Loucy (cell line): Measurements from ENCODE around the gene TOGARAM2.

ENCODE experiments used
- H2AFZ ChIP-seq: fragments of 200-600 bp; sonication (generic); 2 replicates; pipeline ENCODE4 v1.6.0; 2016; ENCODE audit warnings: antibody characterized with exemption, mild to moderate bottlenecking, low read length, moderate library complexity
- H3F3A ChIP-seq: fragments of 200-600 bp; 2 replicates; pipeline ENCODE4 v1.6.0; 2016; ENCODE audit warnings: antibody characterized with exemption, low read depth, mild to moderate bottlenecking
- H3K27me3 ChIP-seq: fragments of 200-600 bp; sonication (generic); 2 replicates; pipeline ENCODE4 v1.6.1; 2014; ENCODE audit warnings: low read length, mild to moderate bottlenecking; ENCODE audit not compliant: insufficient read depth, poor library complexity, severe bottlenecking
- H3K36me3 ChIP-seq: fragments of 200-600 bp; sonication (generic); 2 replicates; pipeline ENCODE4 v1.6.1; 2016; ENCODE audit warnings: low read length; ENCODE audit not compliant: insufficient read depth
- H3K4me1 ChIP-seq: fragments of 200-600 bp; sonication (generic); 2 replicates; pipeline ENCODE4 v1.5.1; 2014; ENCODE audit warnings: low read length, mild to moderate bottlenecking; ENCODE audit not compliant: insufficient read depth, poor library complexity, severe bottlenecking
- H3K4me2 ChIP-seq: fragments of 200-600 bp; sonication (generic); 2 replicates; pipeline ENCODE4 v1.6.0; 2014; ENCODE audit warnings: antibody characterized with exemption, low read length, low read depth, mild to moderate bottlenecking; ENCODE audit not compliant: poor library complexity, severe bottlenecking
- H3K4me3 ChIP-seq: fragments of 200-600 bp; sonication (generic); 2 replicates; pipeline ENCODE4 v1.5.1; 2014; ENCODE audit warnings: low read length, mild to moderate bottlenecking, mixed read lengths; ENCODE audit not compliant: poor library complexity, severe bottlenecking
- H3K79me2 ChIP-seq: fragments of 200-600 bp; sonication (generic); 2 replicates; pipeline ENCODE4 v1.6.1; 2014; ENCODE audit warnings: low read length; ENCODE audit not compliant: insufficient read depth
- H3K9ac ChIP-seq: fragments of 200-600 bp; sonication (generic); 2 replicates; pipeline ENCODE4 v1.6.0; 2014; ENCODE audit warnings: mild to moderate bottlenecking, low read depth, low read length, moderate library complexity; ENCODE audit not compliant: poor library complexity, severe bottlenecking
- H3K9me2 ChIP-seq: fragments of 200-600 bp; sonication (generic); replicated peaks from 2 replicates; pipeline ENCODE4 v1.6.1; 2016; ENCODE audit warnings: low read depth, low read length, mixed read lengths
- H3K9me3 ChIP-seq: fragments of 200-600 bp; sonication (generic); 2 replicates; pipeline ENCODE4 v1.6.1; 2014; ENCODE audit warnings: mild to moderate bottlenecking, antibody characterized with exemption, low read length, low read depth; ENCODE audit not compliant: insufficient read depth
- H4K20me1 ChIP-seq: fragments of 200-600 bp; sonication (generic); 2 replicates; pipeline ENCODE4 v1.6.0; 2014; ENCODE audit warnings: antibody characterized with exemption, low read length, mild to moderate bottlenecking; ENCODE audit not compliant: insufficient read depth, poor library complexity, severe bottlenecking
- CTCF ChIP-seq: fragments of 200-600 bp; sonication (generic); conservative IDR thresholded peaks from 2 replicates; pipeline ENCODE4 v1.5.1; 2014; ENCODE audit warnings: mild to moderate bottlenecking, antibody characterized with exemption, low read length
- EZH2phosphoT487 ChIP-seq: fragments of 200-600 bp; IDR thresholded peaks from 2 replicates; pipeline ENCODE4 v1.6.1; 2018; ENCODE audit warnings: antibody characterized with exemption, mild to moderate bottlenecking, moderate library complexity, borderline replicate concordance

The TOGARAM2 gene

DNA sequence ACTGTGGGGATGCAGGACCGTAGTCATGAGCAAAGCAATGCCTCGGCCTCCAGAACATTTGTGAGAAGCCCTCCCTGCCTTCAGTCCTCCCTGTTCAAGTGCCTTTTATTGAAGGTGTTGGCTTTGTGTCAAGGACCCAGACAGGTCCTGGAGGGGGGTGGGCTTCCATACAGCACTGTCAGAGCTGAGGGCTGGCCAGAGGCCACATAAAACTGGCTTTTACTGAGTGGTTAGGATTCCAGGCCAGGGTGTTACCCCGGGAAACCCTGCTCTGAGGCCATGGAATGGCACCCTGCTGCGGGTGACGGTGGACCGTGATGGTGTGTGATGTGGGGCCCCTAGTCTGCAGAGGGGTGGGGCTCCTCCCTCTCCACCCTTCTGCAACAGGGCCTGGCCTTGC, 41.6 kb downstream of the TOGARAM2 start:
- Histone ChIP-seq H2AFZ (no peak overlapping the region), H3K27me3 (no peaks in the 10 kb centered on the region)

DNA sequence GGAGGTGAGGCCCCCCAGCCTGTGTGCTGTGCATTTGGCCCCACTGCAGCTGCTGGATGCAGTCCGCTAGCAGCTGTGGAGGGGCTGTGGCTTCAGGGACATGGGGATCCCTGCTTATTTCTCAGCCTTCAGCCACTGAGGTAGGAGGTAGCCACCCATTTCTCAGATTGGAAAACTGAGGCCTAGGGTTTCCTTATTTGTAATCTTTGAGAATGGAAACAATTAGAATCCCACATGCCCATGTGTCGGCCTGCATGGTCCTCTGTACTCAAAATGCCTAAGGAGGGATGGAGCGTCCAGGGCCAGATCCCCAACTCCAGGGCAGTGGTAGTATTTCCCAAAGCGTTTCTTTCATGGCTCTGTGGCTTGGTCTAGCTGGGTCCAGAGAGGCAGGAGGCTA, 42.1 kb downstream of the TOGARAM2 start:
- Histone ChIP-seq H3K9ac (no peak overlapping the region), H3K9me2 (no peaks in the 10 kb centered on the region), H2AFZ (no peak overlapping the region), H4K20me1 (no peaks in the 10 kb centered on the region), H3K9me3 (no peaks in the 10 kb centered on the region), H3K27me3 (no peaks in the 10 kb centered on the region), H3F3A (no peaks in the 10 kb centered on the region), H3K4me2 (no peak overlapping the region), H3K4me1 (peaks cover 5% of the 10 kb centered on the region), H3K79me2 (no peaks in the 10 kb centered on the region), H3K4me3 (no peak overlapping the region), H3K36me3 (no peaks in the 10 kb centered on the region)
- no peak for TF ChIP-seq CTCF
- TF ChIP-seq EZH2phosphoT487 = no peak

More for the DNA sequence above, 41.6 kb downstream of the TOGARAM2 start:
- TF ChIP-seq EZH2phosphoT487 (no peak), CTCF (no peak)
- Histone ChIP-seq H3K79me2 (no peaks in the 10 kb centered on the region), H3K4me1 (peaks cover 5% of the 10 kb centered on the region), H4K20me1 (no peaks in the 10 kb centered on the region), H3F3A (no peaks in the 10 kb centered on the region), H3K9me3 (no peaks in the 10 kb centered on the region), H3K36me3 (no peaks in the 10 kb centered on the region), H3K9me2 (no peaks in the 10 kb centered on the region), H3K4me3 (no peak overlapping the region), H3K9ac (no peak overlapping the region), H3K4me2 (no peak overlapping the region)

DNA sequence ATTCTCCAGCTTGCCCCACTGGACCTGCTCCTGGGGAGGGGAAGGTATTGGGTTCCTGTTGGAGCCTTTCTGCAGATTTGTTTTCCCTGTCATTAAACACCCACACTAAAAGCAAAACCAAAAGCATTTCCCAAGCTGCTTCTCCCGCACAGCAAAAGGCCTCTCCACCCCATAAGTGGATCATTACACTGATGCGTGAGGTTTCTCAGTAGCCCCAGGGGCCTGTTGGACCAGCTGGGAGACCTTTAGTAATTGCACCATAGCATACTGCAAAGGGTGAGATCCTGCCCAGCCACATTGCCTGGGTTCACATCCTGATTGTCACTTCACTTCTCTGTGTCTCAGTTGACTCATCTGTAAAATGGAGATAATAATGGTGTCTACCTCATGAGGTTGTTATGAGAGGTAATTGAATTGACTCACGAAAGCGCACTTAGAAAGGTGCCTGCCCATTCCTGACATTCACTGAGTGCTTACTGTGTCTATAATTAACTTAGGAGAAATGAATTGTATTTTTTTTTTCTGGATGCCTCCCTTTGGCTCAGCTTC, 43.9 kb downstream of the TOGARAM2 start:
- Histone ChIP-seq H3K9ac (no peak overlapping the region), H3F3A (no peaks in the 10 kb centered on the region), H3K9me3 (no peaks in the 10 kb centered on the region), H3K9me2 (no peaks in the 10 kb centered on the region), H4K20me1 (no peaks in the 10 kb centered on the region), H3K36me3 (no peaks in the 10 kb centered on the region), H2AFZ (no peak overlapping the region), H3K4me1 (peaks cover 5% of the 10 kb centered on the region), H3K27me3 (no peaks in the 10 kb centered on the region), H3K4me2 (no peak overlapping the region), H3K4me3 (no peak overlapping the region), H3K79me2 (no peaks in the 10 kb centered on the region)
- no peak for TF ChIP-seq EZH2phosphoT487
- no peak for TF ChIP-seq CTCF
